Ramos (cell line): ENCODE data around the gene MACROD2.
"Not testable (repeated sequence)": the region's sequence is repeated elsewhere in the genome, so short reads cannot be mapped to it uniquely, and the experiment has no call there.

Source experiments
- in situ Hi-C: fragments of 300-500 bp; cut with MboI; formaldehyde crosslinking; loops from one replicate; pipeline ENCODE4 v1.14.3; 2022; ENCODE audit warnings: low sequenced_read_pairs; ENCODE audit not compliant: unreplicated experiment

The MACROD2 gene

DNA sequence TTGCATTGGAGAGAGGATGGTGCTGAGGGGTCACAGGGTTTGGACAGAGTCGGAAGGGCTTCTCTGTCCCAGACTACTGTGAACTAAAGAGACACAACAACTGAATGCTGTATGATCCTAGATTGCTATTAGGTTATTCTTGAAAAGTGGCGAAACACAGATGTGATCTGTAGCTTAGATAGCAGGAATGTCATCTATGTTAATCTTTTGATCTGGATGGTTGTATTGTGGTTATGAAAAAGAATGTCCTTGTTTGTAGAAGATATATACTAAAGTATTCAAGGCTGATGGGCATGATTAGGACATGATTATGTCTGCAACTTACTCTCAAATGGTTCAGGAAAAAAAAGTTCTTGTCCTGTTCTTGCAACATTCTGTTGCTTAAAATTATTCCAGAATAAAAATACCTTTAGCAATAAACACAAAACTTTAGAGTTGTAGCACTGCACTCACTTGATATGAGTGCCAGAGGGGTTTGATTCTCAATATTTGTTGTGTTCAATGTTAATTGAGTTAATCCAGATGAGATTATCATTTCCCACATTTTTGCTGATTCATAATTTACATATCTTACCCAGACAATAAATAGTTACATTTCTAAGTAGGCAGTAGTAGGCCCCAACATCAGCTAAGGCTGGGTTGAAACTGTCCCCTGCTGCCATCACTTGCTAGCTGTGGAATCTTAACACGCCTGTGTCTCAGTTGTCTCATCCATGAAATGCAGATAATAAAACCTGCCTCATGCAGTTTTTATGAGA is 1932.8 kb downstream of the MACROD2 start:
- in situ Hi-C loops: no loop called here

DNA sequence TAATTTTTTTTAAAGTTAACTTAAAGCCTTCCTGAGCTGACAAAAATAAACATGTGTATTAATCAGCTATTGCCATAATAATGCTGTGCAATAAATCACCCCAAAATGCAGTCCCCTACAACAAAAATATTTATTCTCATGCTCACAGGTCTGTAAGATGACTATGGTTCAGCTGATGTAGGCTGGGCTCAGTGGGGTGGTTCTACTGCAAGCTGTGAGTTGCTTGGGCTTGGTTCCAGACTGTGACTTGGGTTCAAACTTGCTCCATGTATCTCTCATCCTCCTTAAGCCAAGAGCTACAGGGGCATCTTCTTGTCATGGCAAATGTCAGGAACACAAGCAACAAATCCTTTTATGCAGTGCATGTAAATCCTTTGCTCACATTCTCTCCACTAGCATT is 1933.6 kb downstream of the MACROD2 start:
- in situ Hi-C loops: no loop called here

DNA sequence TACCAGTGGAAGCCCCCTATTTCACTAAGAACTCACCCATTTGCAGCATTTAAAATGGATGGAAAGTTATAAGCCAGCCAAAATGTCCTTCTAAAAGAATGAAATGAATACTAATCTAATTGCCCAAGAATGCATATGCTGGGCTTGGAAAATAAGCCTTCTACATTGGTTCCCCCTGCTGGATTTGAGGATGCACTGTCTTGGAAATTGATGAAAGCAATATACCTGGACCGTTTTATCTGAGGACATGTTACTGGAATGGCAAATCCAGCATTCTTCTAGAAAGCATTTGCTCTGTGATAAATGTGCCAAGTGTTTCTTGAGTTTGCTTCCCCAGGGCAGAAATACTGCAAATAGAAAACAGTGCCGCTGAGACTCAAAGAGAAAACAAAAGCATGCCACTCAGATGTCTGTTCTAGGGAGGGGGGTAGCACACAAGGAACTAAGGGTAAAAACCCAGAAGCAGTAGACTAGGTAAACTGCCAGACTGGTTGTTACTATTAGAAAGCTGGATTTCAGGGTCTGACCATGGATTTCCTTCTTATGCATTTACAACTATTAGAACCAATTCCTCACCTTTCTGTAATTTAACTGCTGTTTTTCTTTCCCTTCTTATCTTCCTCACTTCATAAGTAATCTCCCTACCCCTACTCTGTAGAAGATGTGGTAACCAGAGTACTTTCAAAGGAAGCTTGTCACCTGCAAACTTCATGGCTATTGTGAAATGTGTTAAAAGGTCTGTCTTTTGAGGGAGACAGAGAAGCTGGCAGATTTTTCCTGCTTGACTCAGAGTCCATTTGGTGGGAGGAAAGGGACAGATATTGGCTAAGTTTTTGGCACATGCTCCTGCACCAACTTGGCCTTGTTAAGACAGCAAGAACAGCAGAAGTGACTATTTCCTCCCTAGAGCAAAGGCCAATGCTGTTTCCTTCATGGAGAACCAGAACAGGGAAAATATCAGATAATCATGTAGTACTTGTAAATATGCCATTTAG is 1935.3 kb downstream of the MACROD2 start:
- in situ Hi-C loops: no loop called here

DNA sequence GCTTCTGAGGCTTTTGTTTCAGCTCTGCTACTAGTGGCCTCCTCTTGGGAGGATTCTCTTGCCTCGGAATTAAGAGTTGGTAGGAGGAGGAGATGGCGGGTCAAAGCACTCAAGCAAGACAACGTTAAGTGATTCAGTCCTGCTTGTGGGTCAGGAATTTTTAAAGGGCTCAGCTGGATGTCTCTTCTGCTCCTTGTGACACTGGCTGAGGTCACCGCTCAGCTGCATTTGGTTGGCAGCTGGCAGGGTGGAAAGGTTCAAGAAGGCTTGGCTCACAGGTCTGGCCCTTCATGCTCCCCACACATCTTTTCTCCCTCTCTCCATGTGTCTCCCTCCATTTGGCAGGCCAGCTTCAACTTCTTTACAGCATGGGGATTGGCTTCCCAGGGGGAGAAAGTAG is 1936.6 kb downstream of the MACROD2 start:
- in situ Hi-C loops: no loop called here

DNA sequence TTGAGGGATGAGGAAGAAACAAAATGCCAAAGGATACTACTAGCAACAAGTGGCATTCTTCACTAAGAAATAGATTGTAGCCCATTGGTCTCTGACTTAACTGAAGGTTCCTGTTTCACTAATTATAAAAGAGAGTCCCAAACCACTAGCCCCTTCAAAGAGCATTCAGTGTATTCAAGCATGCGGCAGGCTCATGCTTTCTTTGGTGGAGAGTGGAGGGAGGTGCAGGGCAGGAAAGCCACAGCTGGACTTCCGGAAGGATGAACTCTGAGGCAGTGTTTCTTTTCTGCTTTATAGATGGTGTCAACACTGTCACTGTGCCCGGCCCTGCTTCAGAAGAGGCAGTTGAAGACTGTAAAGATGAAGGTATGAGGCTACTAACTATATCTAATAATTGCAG is 1941.9 kb downstream of the MACROD2 start:
- in situ Hi-C loops: no loop called here

DNA sequence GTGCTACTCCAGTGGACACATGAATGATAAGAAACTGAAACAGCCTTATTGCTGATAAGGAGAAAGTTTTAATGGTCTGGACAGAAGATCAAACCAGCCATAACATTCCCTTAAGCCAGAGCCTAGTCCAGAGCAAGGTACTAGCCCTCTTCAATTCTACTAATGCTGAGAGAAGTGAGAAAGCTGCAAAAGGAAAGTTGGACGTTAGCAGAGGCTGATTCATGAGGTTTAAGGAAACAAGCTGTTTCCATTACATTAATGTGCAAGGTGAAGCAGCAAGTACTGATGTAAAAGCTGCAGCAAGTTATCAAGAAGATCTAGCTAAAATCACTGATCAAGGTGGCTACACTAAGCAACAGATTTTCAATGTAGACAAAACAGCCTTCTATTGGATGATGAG is 1943.5 kb downstream of the MACROD2 start:
- in situ Hi-C loops: no loop called here

DNA sequence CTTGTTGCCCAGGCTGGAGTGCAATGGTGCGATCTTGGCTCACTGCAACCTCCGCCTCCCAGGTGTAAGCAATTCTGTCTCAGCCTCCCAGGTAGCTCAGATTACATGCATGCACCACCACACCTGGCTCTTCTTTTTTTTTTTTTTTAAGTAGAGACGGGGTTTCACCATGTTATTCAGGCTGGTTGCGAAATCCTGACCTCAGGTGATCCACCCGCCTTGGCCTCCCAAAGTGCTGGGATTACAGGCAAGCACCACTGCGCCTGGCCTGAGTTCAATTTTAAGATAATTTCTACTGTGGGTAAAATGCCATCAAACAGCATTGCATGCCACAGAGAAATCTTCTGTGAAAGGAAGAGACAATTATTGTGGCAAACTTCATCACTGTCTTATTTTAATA is 1944.8 kb downstream of the MACROD2 start:
- in situ Hi-C loops: no loop called here

DNA sequence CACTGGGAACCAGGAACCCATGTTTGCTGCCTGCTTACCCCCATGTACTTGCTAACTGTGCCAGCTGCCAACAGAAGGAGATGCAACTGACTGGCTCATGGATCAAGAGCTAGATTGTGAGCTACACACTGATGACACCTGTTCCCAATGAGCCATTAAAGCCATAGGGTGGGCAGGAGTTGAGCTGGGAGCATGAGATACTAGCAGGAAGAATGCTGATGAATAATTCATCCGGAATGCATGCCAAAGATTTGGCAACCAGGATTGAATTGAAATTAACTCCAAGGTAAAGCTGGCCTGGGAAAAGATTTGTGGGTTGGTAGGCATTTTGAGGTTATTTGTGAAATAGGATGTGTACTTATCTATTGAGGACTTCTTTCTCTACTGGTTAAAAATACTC is 1946.8 kb downstream of the MACROD2 start:
- in situ Hi-C loops: no loop called here

DNA sequence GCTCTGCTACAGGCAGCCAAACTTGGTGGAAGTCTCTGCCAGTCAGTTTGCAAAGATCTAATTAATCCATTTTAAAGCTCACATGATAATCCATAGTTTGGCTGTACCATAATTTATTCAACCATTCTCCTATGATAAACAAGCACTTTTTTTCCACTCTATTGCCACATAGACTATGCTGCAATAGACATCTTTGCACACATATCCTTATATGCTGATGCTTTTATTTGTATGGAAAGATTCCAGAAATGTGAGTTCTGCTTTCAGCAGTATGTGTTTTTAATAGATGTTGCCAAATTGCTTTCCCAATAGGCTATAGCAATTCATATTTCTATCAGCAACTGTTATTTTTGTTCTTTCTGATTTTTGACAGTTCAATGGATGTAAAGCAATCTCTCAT is 1950.0 kb downstream of the MACROD2 start:
- in situ Hi-C loops: no loop called here

DNA sequence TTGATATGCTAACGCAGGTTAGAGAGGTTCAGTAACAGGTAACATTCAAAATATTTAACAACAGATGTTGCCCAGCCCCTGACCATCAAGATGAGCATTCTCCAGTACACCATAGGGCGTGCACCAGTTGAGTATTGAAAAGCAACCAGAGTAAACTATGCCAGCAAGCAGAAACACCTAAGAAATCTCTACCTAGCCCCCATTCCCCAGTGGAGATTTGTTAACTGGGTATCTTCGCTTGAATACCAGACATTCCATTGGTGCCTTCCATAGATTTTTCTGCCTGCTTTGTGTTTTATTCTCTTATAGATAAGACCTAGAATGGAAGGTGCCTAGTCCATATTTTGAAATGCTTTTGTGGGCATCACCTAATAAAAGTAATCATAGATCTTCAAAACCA is 1954.1 kb downstream of the MACROD2 start:
- in situ Hi-C loops: no loop called here

DNA sequence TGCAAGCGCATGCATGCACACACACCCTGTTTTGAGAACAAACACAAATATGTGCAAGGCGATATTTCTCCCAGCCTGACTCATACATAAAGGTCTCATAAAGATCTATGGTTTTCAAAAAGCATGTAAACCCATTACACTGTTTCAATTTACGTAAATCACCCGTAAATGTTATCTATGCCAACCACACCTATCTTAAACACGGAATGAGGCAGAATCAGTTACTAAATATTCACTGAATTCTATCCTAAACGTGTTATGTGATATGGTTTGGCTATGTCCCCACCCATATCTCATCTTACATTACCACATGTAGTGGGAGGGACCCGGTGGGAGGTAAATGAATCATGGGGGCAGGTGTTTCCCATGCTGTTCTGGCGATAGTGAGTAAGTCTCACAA is 1956.3 kb downstream of the MACROD2 start:
- in situ Hi-C loops: no loop called here

DNA sequence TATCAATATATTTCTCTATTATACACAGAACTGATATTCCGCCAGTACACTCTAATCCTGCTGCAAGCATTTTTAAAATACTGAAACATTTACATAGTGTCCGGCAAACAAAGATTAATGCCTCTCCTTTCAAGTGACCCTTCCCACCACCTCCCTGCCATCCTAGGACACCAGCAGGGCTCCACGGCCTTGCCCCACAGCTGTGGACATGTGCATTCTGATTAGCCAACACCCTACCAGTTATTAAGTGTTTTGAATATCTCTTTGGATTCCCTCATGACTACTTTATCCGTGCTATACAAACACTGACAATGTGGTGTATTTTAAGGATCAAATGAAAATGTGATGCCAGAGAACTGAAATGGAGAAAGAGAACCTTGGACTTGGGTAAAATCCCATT is 1962.8 kb downstream of the MACROD2 start:
- in situ Hi-C loops: no loop called here

DNA sequence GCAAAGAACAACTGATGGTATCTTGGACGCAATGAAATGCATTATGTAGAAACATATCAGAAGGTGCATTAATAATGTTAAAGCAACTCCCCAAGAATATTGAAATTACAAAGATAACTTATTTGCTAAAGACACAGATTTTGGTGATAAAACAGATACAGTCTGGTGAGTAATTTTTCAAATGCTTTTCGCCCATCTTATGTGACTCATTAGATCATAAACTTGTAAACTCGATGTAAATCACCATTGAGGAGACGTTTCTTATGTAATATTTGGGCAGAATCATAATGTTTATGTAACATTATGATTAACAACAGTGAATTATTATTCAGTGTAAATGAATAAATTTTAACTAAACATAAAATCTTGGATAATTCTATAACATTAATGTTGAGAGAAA is 1969.8 kb downstream of the MACROD2 start:
- in situ Hi-C loops: no loop called here

DNA sequence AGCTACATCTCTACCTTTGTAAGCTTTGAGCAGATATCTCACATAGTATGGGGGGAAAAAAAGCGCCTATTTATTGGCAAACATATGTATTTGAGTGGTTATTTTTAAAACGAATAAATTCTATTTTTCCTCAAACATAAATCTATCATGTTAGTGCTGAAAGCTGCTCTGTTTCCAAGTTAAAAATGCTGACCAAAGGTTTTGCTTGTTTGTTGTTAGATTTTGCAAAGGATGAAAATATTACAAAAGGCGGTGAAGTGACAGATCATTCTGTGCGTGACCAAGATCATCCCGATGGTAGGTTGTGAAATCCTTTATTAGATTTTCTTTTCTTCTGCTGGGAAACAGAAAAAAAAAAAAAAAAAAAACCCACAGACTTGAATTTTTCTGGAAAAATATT is 1972.0 kb downstream of the MACROD2 start:
- in situ Hi-C loops: no loop called here

DNA sequence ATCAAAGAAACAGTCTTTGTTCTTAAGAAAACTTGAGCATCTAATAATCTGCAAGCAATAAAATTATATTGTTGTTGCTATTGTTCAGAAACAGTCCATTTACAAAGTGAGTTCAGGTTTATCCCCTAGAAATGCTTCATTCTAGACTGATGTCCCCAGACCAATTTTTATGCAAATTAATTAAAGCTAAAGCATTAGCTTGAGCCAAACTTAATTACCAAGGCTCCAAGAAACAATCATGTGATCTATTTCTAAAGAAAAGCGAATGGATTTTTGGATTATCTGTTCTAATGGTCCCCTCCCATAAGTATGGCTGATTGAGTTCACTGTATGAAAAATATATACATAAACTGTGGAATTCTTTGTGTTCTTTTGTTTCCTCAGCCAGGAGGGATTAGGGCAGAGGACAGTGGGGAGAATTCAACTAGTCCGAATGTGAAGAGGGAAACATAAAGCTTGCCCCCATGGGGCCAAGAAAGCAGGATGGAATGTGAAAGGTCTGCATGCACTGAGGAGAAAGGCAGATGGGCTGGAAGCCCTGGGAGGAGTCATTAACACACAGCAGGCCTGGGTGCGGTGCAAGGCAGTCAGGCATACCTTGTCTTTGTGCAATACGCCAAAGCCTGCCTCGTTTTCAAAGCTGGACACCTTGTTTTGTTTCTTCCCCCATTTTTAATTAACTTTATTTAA is 1980.9 kb downstream of the MACROD2 start:
- in situ Hi-C loops: no loop called here

DNA sequence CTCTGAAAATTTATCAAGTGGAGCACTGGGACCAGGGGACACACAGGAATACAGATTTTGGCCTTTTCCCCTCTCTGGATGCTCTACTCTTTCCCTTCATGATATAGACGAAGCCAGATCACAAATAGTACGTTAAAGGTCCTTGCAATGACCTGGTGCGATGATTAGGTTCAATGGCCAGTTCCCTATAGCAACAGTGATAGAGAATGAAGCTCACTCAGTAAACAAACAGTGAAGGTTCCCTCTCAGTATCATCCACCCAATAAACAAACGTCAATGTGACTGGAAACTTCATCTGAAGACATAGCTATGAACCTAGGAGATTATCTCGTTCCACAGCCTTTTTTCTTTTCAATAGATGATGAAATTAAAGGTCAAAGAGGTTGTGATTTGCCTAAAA is 1981.7 kb downstream of the MACROD2 start:
- in situ Hi-C loops: no loop called here

DNA sequence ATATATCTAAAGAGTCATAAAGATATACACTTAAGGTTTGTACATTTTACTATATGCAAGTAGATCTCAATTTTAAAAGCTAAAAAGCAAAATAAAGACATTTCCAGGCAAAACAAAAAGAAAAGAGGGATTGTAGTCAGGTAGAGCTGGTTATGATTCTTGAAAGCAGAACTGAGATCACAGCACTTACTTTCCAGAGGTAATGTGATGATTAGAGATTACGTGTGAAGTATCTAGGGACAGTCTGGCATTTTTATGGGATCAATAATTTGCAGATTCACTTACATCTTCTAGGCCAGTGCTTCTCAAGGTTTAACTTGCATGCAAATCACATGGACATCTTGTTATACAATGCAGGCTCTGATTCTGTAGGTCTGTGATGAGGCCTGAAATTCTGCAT is 1982.4 kb downstream of the MACROD2 start:
- in situ Hi-C loops: no loop called here

DNA sequence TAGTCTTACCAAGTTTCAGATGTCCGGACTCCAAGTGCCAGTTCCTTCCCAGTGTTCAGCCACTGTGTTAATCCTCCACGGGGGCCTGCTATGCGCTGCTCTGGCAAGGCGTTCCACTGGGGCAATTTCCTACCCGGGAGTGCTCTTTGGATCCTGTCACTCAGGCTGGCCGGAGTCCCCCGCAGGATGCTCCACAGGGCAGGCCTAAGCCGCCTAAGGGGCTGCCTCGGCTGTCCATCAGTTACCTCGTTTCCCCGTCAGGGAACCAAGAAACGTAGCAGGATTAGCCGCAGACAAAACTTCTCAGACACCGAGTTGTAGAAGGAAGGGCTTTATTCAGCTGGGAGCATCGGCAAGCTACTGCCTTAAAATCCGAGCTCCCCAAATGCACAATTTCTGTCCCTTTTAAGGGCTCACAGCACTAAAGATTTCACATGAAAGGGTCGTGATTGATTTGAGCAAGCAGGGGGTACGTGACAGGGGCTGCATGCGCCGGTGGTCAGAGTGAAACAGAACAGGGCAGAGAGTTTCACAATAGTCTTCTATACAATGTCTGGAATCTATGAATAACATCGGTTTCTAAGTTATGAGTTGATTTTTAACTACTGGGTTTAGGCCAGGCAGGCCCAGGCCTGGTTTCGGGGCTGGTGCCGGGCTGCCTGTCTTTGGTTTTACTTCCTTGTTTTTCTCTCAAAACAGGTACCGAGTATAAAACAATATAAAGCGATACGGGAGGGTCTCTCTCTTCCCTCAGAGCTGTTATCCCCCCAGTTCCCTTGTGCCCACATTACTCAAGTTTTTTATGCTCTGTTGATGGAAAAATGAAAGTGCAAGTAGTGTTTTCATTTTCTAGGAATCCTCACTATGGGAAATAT is 1990.4 kb downstream of the MACROD2 start:
- in situ Hi-C loops: not testable (repeated sequence)

DNA sequence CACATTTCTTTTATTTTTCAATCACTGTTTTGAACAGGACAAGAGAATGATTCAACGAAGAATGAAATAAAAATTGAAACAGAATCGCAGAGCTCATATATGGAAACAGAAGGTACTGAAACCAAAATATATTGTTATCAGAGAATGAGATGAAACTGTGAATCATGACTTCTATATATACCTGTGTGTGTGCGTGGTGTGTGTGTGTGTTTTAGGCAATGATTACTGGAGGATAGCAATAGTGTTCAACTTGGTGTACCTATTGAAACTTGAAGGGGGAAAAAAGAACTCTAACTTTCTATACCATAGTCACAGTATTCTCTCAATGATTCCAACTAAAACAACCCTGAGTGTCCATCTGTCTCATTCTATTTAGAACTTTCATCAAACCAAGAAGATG is 1991.4 kb downstream of the MACROD2 start:
- in situ Hi-C loops: no loop called here

DNA sequence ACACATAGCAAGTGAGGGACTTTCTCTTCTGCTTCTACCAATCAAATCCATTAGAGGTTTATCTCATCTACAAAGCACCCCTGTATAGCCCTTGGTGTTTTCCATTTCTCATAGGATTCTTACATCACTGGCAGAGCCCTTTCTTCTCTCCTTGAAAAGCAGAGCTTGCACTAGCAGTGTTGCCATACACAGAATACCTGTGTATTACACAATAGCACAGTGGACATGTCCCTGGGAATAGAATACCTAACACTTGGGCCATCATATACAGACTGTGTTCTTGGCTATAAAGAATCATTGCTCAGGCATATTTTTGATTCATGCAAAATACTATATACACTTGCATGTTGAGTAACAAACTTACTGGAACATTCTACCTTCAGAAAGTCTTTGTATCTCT is 1996.0 kb downstream of the MACROD2 start:
- in situ Hi-C loops: no loop called here
